ENCODE measurements around the gene ACSS1.

ACSS1 gene

GRCh38 chr20:24970754-24971153 lies 87.2 kb downstream of the ACSS1 start:
- ATAC-seq (no peak), DNase-seq (no peak)

GRCh38 chr20:24970030-24970553 lies 87.8 kb downstream of the ACSS1 start:
- ATAC-seq (no peak), DNase-seq (no peak)

GRCh38 chr20:24969186-24970029 lies 88.5 kb downstream of the ACSS1 start:
- ATAC-seq (no peak), DNase-seq (no peak)

GRCh38 chr20:24968278-24968800 lies 89.6 kb downstream of the ACSS1 start:
- ATAC-seq (no peak), DNase-seq (no peak)

GRCh38 chr20:24966317-24967012 lies 91.5 kb downstream of the ACSS1 start:
- ATAC-seq (no peak), DNase-seq (no peak)

GRCh38 chr20:24965065-24965919 lies 92.6 kb downstream of the ACSS1 start:
- no peak for DNase-seq
- peak; percentile 25 for ATAC-seq

- ATAC-seq (peak; percentile 67), DNase-seq (no peak)
Measured at GRCh38 chr20:24964506-24964840, 93.5 kb downstream of the ACSS1 start.

GRCh38 chr20:24963672-24964505 lies 94.0 kb downstream of the ACSS1 start:
- DNase-seq (no peak), ATAC-seq (no peak)

- DNase-seq (no peak), ATAC-seq (no peak)
Measured at GRCh38 chr20:24962510-24962909, 95.4 kb downstream of the ACSS1 start.

GRCh38 chr20:24962182-24962492 lies 95.8 kb downstream of the ACSS1 start:
- no peak for ATAC-seq
- DNase-seq: no peak

GRCh38 chr20:24961384-24962181 lies 96.4 kb downstream of the ACSS1 start:
- ATAC-seq: no peak
- DNase-seq: no peak

GRCh38 chr20:24960861-24961260 lies 97.1 kb downstream of the ACSS1 start:
- DNase-seq (no peak), ATAC-seq (no peak)

GRCh38 chr20:24960302-24960801 lies 97.6 kb downstream of the ACSS1 start:
- no peak for ATAC-seq
- DNase-seq: no peak

- no peak for ATAC-seq
- DNase-seq: no peak
Measured at GRCh38 chr20:24959591-24960301, 98.2 kb downstream of the ACSS1 start.

GRCh38 chr20:24958506-24959385 lies 99.2 kb downstream of the ACSS1 start:
- no peak for DNase-seq
- no peak for ATAC-seq

- DNase-seq: no peak
- ATAC-seq: no peak
Measured at GRCh38 chr20:24957326-24958016, 100.5 kb downstream of the ACSS1 start.
